ENCODE measurements around the gene RNF144B. TPM values are rescaled to one million over a fixed set of nuclear protein-coding genes. Genes with fewer than 3 reads are reported as not detected.
"Not testable (repeated sequence)": the region's sequence is repeated elsewhere in the genome, so short reads cannot be mapped to it uniquely, and the experiment has no call there.

The RNF144B gene
- total and polyA plus RNA-seq, 2 experiments from 2014 or later = 0.48 to 1.1 TPM

- no peak for TF ChIP-seq CTCF (IDR thresholded peaks at IDR 0.05; ENCODE audit: low read depth, low read length)
- H3K27ac ChIP-seq = no peak overlapping the region
- no peaks in the 10 kb centered on the region for H3K27me3 ChIP-seq
- H3K9me3 ChIP-seq (ENCODE audit: low read depth) = no peaks in the 10 kb centered on the region
- H3K36me3 ChIP-seq = no peaks in the 10 kb centered on the region
- no peaks in the 10 kb centered on the region for H3K4me1 ChIP-seq (ENCODE audit: low read depth)
- no peak for DNase-seq (ENCODE audit: low read depth in 1 of 2, low spot score in 1 of 2)
- no peak overlapping the region for H3K4me3 ChIP-seq
Measured at GRCh38 chr6:18363746-18364145, 23.4 kb upstream of the RNF144B start.

- H3K27me3 ChIP-seq; H3K36me3 ChIP-seq; DNase-seq (ENCODE audit: low read depth in 1 of 2, low spot score in 1 of 2); H3K9me3 ChIP-seq (ENCODE audit: low read depth); H3K4me3 ChIP-seq; H3K4me1 ChIP-seq (ENCODE audit: low read depth); H3K27ac ChIP-seq: not testable (repeated sequence)
Measured at GRCh38 chr6:18364561-18364960, 22.6 kb upstream of the RNF144B start.

GRCh38 chr6:18367371-18367770 lies 19.8 kb upstream of the RNF144B start:
- DNase-seq (ENCODE audit: low read depth in 1 of 2, low spot score in 1 of 2) = no peak
- Histone ChIP-seq H3K27me3 (no peaks in the 10 kb centered on the region), H3K9me3 (ENCODE audit: low read depth) (no peaks in the 10 kb centered on the region), H3K27ac (no peak overlapping the region), H3K36me3 (no peaks in the 10 kb centered on the region), H3K4me1 (ENCODE audit: low read depth) (no peaks in the 10 kb centered on the region), H3K4me3 (no peak overlapping the region)
- TF ChIP-seq CTCF (IDR thresholded peaks at IDR 0.05; ENCODE audit: low read depth, low read length) = no peak

GRCh38 chr6:18368277-18369105 lies 18.7 kb upstream of the RNF144B start:
- no peaks in the 10 kb centered on the region for H3K9me3 ChIP-seq (ENCODE audit: low read depth)
- no peaks in the 10 kb centered on the region for H3K4me1 ChIP-seq (ENCODE audit: low read depth)
- no peak for TF ChIP-seq CTCF (IDR thresholded peaks at IDR 0.05; ENCODE audit: low read depth, low read length)
- no peak for DNase-seq (ENCODE audit: low read depth in 1 of 2, low spot score in 1 of 2)
- H3K27me3 ChIP-seq = no peaks in the 10 kb centered on the region
- H3K4me3 ChIP-seq = no peak overlapping the region
- no peaks in the 10 kb centered on the region for H3K36me3 ChIP-seq
- H3K27ac ChIP-seq = no peak overlapping the region

GRCh38 chr6:18371010-18371409 lies 16.1 kb upstream of the RNF144B start:
- no peaks in the 10 kb centered on the region for H3K9me3 ChIP-seq (ENCODE audit: low read depth)
- no peak for DNase-seq (ENCODE audit: low read depth in 1 of 2, low spot score in 1 of 2)
- no peaks in the 10 kb centered on the region for H3K27me3 ChIP-seq
- no peak for TF ChIP-seq CTCF (IDR thresholded peaks at IDR 0.05; ENCODE audit: low read depth, low read length)
- H3K36me3 ChIP-seq = no peaks in the 10 kb centered on the region
- no peaks in the 10 kb centered on the region for H3K4me1 ChIP-seq (ENCODE audit: low read depth)
- H3K4me3 ChIP-seq = no peak overlapping the region
- no peak overlapping the region for H3K27ac ChIP-seq

GRCh38 chr6:18371656-18372055 lies 15.5 kb upstream of the RNF144B start:
- Histone ChIP-seq H3K36me3 (no peaks in the 10 kb centered on the region), H3K27ac (no peak overlapping the region), H3K4me1 (ENCODE audit: low read depth) (no peaks in the 10 kb centered on the region), H3K27me3 (no peaks in the 10 kb centered on the region), H3K9me3 (ENCODE audit: low read depth) (no peaks in the 10 kb centered on the region), H3K4me3 (no peak overlapping the region)
- no peak for DNase-seq (ENCODE audit: low read depth in 1 of 2, low spot score in 1 of 2)
- no peak for TF ChIP-seq CTCF (IDR thresholded peaks at IDR 0.05; ENCODE audit: low read depth, low read length)

Measured in cardiac muscle cell (in vitro differentiated cells and primary cell).